SH-SY5Y (cell line): Measurements from ENCODE around the gene ACBD6.

Source experiments
- GATA2 ChIP-seq: IDR thresholded peaks from 2 replicates; pipeline ENCODE4 v1.6.1; 2011; ENCODE audit warnings: mild to moderate bottlenecking, low read depth, low read length
- GATA3 ChIP-seq: IDR thresholded peaks from 2 replicates; pipeline ENCODE4 v1.6.1; 2011; ENCODE audit warnings: low read depth, mild to moderate bottlenecking, low read length, moderate library complexity

DNA sequence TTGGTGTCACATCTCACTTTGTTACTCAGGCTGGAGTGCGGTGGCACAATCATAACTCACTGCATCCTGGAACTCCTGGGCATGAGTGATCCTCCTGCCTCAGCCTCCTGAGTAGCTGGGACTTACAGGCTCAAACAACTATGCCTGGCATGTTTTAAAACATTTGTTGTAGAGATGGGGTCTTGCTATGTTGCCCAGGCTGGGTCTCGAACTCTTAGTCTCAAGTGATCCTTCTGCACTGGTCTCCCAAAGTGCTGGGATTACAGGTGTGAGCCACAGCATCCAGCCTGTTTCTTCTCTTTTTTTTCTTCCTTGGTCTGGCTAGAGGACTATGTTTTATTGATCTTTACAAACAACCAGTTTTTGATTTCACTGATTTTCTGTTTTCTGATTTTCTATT lies 207.7 kb downstream of the ACBD6 start:
- TF ChIP-seq GATA2 = no peak
- no peak for TF ChIP-seq GATA3
